HL-60 (cell line): ENCODE data around the gene SEH1L.
"Not testable (repeated sequence)": the region's sequence is repeated elsewhere in the genome, so short reads cannot be mapped to it uniquely, and the experiment has no call there.

Experiments
- DNase-seq, 2 experiments: peaks; one replicate each; pipeline ENCODE4 v3.0.0-alpha.2; 2010 to 2020; ENCODE audit warnings: low read depth in 1 of 2, low spot score in 1 of 2
- H3K27ac ChIP-seq: fragments of 250-450 bp; sonication (Bioruptor Pico); replicated peaks from 2 replicates; pipeline ENCODE4 v1.5.1; 2020; ENCODE audit warnings: mild to moderate bottlenecking, moderate library complexity
- H3K27me3 ChIP-seq: fragments of 250-450 bp; sonication (Bioruptor Pico); 2 replicates; pipeline ENCODE4 v1.5.1; 2021; ENCODE audit warnings: mild to moderate bottlenecking, moderate library complexity; ENCODE audit not compliant: insufficient read depth, poor library complexity, severe bottlenecking
- H3K4me3 ChIP-seq: replicated peaks from 2 replicates; pipeline ENCODE4 v1.5.1; 2011; ENCODE audit warnings: mild to moderate bottlenecking, control low read depth, low read length; ENCODE audit not compliant: insufficient read depth
- GABPA ChIP-seq: IDR thresholded peaks from 2 replicates; pipeline ENCODE4 v1.6.1; 2012; ENCODE audit warnings: low read depth
- POLR2AphosphoS5 ChIP-seq: IDR thresholded peaks from 2 replicates; pipeline ENCODE4 v1.6.1; 2012; ENCODE audit warnings: low read depth
- SPI1 ChIP-seq: IDR thresholded peaks from 2 replicates; pipeline ENCODE4 v1.6.1; 2012; ENCODE audit warnings: low read depth, mild to moderate bottlenecking, borderline replicate concordance
- long read RNA-seq: library from polyadenylated mRNA; unstranded; transcript quantifications from one replicate; pipeline ENCODE4 v2.0.0, GENCODE V29; 2020
- TF ChIP-seq, protein P1 (sequence below): IDR thresholded peaks from 2 replicates; pipeline ENCODE4 v1.6.1; 2012; ENCODE audit warnings: low read depth; ENCODE audit not compliant: insufficient replicate concordance
- TF ChIP-seq, protein P2 (sequence below): IDR thresholded peaks from one replicate; pipeline ENCODE4 v1.5.1; 2011; ENCODE audit warnings: low read length, control low read depth, inconsistent platforms; ENCODE audit not compliant: insufficient read depth

Gene SEH1L, protein sequence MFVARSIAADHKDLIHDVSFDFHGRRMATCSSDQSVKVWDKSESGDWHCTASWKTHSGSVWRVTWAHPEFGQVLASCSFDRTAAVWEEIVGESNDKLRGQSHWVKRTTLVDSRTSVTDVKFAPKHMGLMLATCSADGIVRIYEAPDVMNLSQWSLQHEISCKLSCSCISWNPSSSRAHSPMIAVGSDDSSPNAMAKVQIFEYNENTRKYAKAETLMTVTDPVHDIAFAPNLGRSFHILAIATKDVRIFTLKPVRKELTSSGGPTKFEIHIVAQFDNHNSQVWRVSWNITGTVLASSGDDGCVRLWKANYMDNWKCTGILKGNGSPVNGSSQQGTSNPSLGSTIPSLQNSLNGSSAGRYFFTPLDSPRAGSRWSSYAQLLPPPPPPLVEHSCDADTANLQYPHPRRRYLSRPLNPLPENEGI
- long read RNA-seq, transcript SEH1L-201 (9 exons, 3,494 nt), result major isoform, 474 of 565 reads
- long read RNA-seq, partial matches to known transcripts, result 16 of 565 reads
- long read RNA-seq, other reads (novel, unspliced or antisense), result 75 of 565 reads

DNA sequence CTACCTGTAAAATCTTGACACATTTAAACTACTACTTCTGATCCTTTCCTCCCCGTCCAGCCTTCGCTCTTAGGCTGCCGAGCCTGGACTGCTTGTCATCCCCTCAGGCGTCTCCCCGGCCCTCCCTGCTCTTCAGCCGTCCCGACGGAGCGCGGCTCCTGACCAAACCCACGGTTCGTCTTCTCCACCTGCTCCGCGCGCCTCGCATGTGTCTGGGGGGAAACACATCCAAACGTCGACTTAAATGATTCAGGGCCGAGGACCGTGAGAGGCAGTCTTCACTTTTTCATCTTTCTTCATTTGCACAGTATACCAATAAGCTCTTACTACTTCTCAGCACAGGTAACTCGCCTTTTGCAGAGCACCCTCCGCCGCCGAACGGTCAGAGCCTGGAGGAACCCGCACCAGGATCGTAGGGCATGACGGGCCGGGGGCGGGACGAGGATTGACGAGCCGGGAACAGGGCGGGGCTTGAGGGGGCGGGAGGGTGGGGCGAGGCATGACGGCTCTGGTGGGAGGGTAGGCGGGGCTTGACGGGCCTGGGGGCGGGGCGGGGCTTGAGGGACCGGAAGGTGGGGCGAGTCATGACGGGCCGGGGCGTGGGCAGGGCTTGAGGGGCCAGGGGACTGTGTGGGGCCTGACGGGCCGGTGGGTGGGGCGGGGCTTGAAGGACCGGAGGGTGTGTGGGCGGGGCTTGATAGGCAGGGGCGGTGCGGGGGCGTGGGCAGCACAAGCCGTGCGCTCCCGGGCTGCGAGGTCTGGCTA, at the start of gene SEH1L:
TSS of gene SEH1L (plus strand) at position 727 of the 765 bp plus-strand sequence. CDS start 111 bp downstream, outside the sequence.
- DNase-seq, result peak; percentile 98 to 99
- Histone ChIP-seq H3K4me3 (peak within 1 kb of the TSS; percentile 92), H3K27ac (peak within 1 kb of the TSS; percentile 92), H3K27me3 (no peaks in the 10 kb centered on the region)
- TF ChIP-seq POLR2AphosphoS5 (peak; percentile 81), SPI1 (no peak), GABPA (no peak)
- TF ChIP-seq, protein P1, sequence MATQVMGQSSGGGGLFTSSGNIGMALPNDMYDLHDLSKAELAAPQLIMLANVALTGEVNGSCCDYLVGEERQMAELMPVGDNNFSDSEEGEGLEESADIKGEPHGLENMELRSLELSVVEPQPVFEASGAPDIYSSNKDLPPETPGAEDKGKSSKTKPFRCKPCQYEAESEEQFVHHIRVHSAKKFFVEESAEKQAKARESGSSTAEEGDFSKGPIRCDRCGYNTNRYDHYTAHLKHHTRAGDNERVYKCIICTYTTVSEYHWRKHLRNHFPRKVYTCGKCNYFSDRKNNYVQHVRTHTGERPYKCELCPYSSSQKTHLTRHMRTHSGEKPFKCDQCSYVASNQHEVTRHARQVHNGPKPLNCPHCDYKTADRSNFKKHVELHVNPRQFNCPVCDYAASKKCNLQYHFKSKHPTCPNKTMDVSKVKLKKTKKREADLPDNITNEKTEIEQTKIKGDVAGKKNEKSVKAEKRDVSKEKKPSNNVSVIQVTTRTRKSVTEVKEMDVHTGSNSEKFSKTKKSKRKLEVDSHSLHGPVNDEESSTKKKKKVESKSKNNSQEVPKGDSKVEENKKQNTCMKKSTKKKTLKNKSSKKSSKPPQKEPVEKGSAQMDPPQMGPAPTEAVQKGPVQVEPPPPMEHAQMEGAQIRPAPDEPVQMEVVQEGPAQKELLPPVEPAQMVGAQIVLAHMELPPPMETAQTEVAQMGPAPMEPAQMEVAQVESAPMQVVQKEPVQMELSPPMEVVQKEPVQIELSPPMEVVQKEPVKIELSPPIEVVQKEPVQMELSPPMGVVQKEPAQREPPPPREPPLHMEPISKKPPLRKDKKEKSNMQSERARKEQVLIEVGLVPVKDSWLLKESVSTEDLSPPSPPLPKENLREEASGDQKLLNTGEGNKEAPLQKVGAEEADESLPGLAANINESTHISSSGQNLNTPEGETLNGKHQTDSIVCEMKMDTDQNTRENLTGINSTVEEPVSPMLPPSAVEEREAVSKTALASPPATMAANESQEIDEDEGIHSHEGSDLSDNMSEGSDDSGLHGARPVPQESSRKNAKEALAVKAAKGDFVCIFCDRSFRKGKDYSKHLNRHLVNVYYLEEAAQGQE, result peak; percentile 23
- TF ChIP-seq, protein P2, sequence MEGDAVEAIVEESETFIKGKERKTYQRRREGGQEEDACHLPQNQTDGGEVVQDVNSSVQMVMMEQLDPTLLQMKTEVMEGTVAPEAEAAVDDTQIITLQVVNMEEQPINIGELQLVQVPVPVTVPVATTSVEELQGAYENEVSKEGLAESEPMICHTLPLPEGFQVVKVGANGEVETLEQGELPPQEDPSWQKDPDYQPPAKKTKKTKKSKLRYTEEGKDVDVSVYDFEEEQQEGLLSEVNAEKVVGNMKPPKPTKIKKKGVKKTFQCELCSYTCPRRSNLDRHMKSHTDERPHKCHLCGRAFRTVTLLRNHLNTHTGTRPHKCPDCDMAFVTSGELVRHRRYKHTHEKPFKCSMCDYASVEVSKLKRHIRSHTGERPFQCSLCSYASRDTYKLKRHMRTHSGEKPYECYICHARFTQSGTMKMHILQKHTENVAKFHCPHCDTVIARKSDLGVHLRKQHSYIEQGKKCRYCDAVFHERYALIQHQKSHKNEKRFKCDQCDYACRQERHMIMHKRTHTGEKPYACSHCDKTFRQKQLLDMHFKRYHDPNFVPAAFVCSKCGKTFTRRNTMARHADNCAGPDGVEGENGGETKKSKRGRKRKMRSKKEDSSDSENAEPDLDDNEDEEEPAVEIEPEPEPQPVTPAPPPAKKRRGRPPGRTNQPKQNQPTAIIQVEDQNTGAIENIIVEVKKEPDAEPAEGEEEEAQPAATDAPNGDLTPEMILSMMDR, result no peak

DNA sequence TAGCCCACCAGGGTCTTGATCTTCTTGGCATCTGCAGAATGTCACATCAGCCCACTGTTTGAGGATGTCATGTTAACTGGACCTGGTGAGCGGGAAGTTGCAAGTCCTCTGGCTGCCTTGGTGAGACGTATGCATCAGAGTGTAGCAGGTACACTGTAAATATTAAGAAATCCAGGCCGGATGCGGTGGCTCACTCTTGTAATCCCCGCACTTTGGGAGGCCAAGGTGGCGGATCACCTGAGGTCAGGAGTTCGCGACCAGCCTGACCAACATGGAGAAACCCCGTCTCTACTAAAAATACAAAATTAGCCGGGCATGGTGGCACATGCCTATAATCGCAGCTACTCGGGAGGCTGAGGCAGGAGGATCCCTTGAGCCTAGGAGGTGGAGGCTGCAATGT, 46.6 kb upstream of the SEH1L start:
- not testable (repeated sequence) for H3K27ac ChIP-seq, H3K4me3 ChIP-seq, DNase-seq
- H3K27me3 ChIP-seq, result peaks cover 24% of the 10 kb centered on the region

- TF ChIP-seq GABPA (no peak), SPI1 (no peak), POLR2AphosphoS5 (no peak)
- TF ChIP-seq, protein P2, result no peak
- TF ChIP-seq, protein P1, result no peak
- no peak for DNase-seq
- Histone ChIP-seq H3K27ac (no peak overlapping the region), H3K27me3 (peaks cover 28% of the 10 kb centered on the region), H3K4me3 (no peak overlapping the region)
Measured at GRCh38 chr18:12904012-12904516, 43.7 kb upstream of the SEH1L start.

DNA sequence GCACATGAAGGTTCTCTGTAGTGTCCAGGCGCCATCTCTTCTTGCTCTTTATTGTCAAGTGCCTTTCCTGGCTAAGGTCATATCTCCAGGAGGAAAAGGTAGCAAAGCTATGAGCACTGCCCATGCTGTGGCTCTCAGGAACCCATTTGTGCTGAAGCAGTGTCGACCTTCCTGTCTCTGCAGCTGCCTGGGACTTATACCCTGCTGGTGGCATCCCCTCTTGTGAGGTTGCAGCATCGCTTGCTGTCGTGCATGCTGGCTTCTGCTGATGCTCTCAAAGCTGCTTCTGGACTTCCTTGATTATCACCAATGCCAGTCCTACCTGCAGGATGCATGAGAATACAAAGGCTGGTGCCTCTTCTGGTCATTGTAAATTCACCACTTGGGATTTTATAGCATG, 41.7 kb upstream of the SEH1L start:
- DNase-seq, result no peak
- H3K27ac ChIP-seq, result no peak overlapping the region
- TF ChIP-seq SPI1, result no peak
- TF ChIP-seq, protein P1, result no peak
- TF ChIP-seq POLR2AphosphoS5, result no peak
- TF ChIP-seq GABPA, result no peak
- TF ChIP-seq, protein P2, result no peak
- H3K27me3 ChIP-seq, result peaks cover 36% of the 10 kb centered on the region
- no peak overlapping the region for H3K4me3 ChIP-seq
